K562 (cell line): ENCODE measurements around the gene DCAF10. TPM values are rescaled to one million over a fixed set of nuclear protein-coding genes. Genes with fewer than 3 reads are reported as not detected.

ENCODE experiments used
- ARID3A ChIP-seq: IDR thresholded peaks from 2 replicates; pipeline ENCODE4 v1.6.1; 2012; ENCODE audit warnings: low read depth, low read length, improper control_type of control experiment, borderline replicate concordance
- ATF2 ChIP-seq: sonication (generic); formaldehyde crosslinking; IDR thresholded peaks from 2 replicates; pipeline ENCODE4 v1.8.1; 2022; ENCODE audit warnings: missing genetic modification reagents
- BDP1 ChIP-seq: IDR thresholded peaks from 3 replicates; pipeline ENCODE4 v1.6.1; 2011; ENCODE audit not compliant: insufficient read length, insufficient read depth
- DNMT1 ChIP-seq: fragments of 450-650 bp; IDR thresholded peaks from 2 replicates; pipeline ENCODE4 v1.6.1; 2016; ENCODE audit warnings: antibody characterized with exemption, mild to moderate bottlenecking
- EWSR1 ChIP-seq: fragments of 450-650 bp; IDR thresholded peaks from 2 replicates; pipeline ENCODE4 v1.6.1; 2018; ENCODE audit warnings: borderline replicate concordance, mild to moderate bottlenecking, low read depth, moderate library complexity; ENCODE audit not compliant: partially characterized antibody
- GTF2E2 ChIP-seq: fragments of 200-800 bp; sonication (Bioruptor generic); IDR thresholded peaks from 2 replicates; pipeline ENCODE4 v1.6.1; 2016; ENCODE audit warnings: missing genetic modification characterization, missing compliant biosample characterization
- HIVEP1 ChIP-seq: fragments of 250-450 bp; sonication (Bioruptor Pico); IDR thresholded peaks from 2 replicates; pipeline ENCODE4 v1.4.0; 2020; ENCODE audit warnings: mild to moderate bottlenecking
- ID3 ChIP-seq, 2 experiments: fragments of 250-450 bp in 1 of 2; fragments of 450-650 bp in 1 of 2; sonication (Bioruptor Pico) in 1 of 2; IDR thresholded peaks; 2 replicates each; pipeline versions ENCODE4 v1.6.1 to v1.8.0; 2016 to 2021; ENCODE audit warnings: mild to moderate bottlenecking in 2 of 2, moderate library complexity in 2 of 2, missing compliant biosample characterization in 1 of 2, missing genetic modification characterization in 1 of 2
- IFI16 ChIP-seq: fragments of 250-450 bp; sonication (Bioruptor Pico); IDR thresholded peaks from 2 replicates; pipeline ENCODE4 v2.1.2; 2022; ENCODE audit warnings: mild to moderate bottlenecking, inconsistent platforms
- MXD1 ChIP-seq: fragments of 250-450 bp; sonication (Bioruptor Pico); IDR thresholded peaks from 2 replicates; pipeline ENCODE4 v1.8.0; 2021; ENCODE audit warnings: borderline replicate concordance, mild to moderate bottlenecking, moderate library complexity; ENCODE audit not compliant: poor library complexity, severe bottlenecking
- NR3C1 ChIP-seq: sonication (generic); formaldehyde crosslinking; IDR thresholded peaks from 2 replicates; pipeline ENCODE4 v1.8.1; 2022; ENCODE audit warnings: missing genetic modification reagents
- PCBP1 ChIP-seq: fragments of 200-400 bp; formaldehyde crosslinking; IDR thresholded peaks from 2 replicates; pipeline ENCODE4 v1.6.1; 2018; ENCODE audit warnings: mild to moderate bottlenecking, low read depth, low read length; ENCODE audit not compliant: poor library complexity, severe bottlenecking
- RNF2 ChIP-seq: sonication (generic); IDR thresholded peaks from 2 replicates; pipeline ENCODE4 v1.6.1; 2016
- TCF15 ChIP-seq: fragments of 250-450 bp; sonication (Bioruptor Pico); IDR thresholded peaks from 2 replicates; pipeline ENCODE4 v1.8.0; 2022; ENCODE audit warnings: moderate library complexity, mild to moderate bottlenecking, inconsistent platforms
- TEAD4 ChIP-seq, 2 experiments: sonication (generic) in 1 of 2; formaldehyde crosslinking in 1 of 2; IDR thresholded peaks; 2 replicates each; pipeline versions ENCODE4 v1.6.1 to v1.8.0; 2012 to 2022; ENCODE audit warnings: borderline replicate concordance in 1 of 2, inconsistent platforms in 1 of 2, low read length in 1 of 2, mild to moderate bottlenecking in 1 of 2, missing genetic modification reagents in 1 of 2
- WHSC1 ChIP-seq: IDR thresholded peaks from one replicate; pipeline ENCODE4 v1.6.1; 2012; ENCODE audit warnings: low read length, control low read depth, inconsistent platforms
- ZBTB33 ChIP-seq: sonication (generic); formaldehyde crosslinking; IDR thresholded peaks from 2 replicates; pipeline ENCODE4 v1.8.1; 2023; ENCODE audit warnings: mild to moderate bottlenecking, missing genetic modification reagents
- ZFP30 ChIP-seq: fragments of 250-450 bp; sonication (Bioruptor Pico); IDR thresholded peaks from 2 replicates; pipeline ENCODE4 v1.8.0; 2022; ENCODE audit warnings: moderate library complexity, mild to moderate bottlenecking, inconsistent platforms, borderline replicate concordance
- ZNF12 ChIP-seq: sonication (generic); formaldehyde crosslinking; IDR thresholded peaks from 2 replicates; pipeline ENCODE4 v1.4.0; 2020; ENCODE audit warnings: mild to moderate bottlenecking, missing genetic modification reagents
- ZNF589 ChIP-seq: fragments of 200-800 bp; sonication (Bioruptor generic); IDR thresholded peaks from 2 replicates; pipeline ENCODE4 v1.6.1; 2016; ENCODE audit warnings: low read depth, missing genetic modification characterization, missing compliant biosample characterization
- polyA plus RNA-seq, 8 experiments: library from polyadenylated mRNA; depleted of rRNA in 4 of 8; stranded (reverse) in 5 of 8; unstranded in 3 of 8; fragments of >200 nt; fragmentation: Nextera tagmentation in 2 of 8; fragmentation: Illumina TruSeq in 1 of 8; extraction: Ambion mirVana in 2 of 8; extraction: Trizol in 1 of 8; gene quantifications; 2 replicates each; pipeline versions ENCODE4 v1.2.1 to v1.2.3, GENCODE V29; 2011 to 2014; ENCODE audit warnings: inconsistent platforms in 1 of 8, missing spikeins in 1 of 8
- total RNA-seq, 7 experiments: library from RNA; depleted of rRNA in 6 of 7; stranded (reverse); fragments of >200 nt in 6 of 7; fragmentation: Illumina TruSeq in 2 of 7; extraction: Trizol in 2 of 7; gene quantifications; 2 replicates each; pipeline versions ENCODE4 v1.2.1 to v1.2.3, GENCODE V29; 2011 to 2021; ENCODE audit warnings: low replicate concordance in 1 of 7

The DCAF10 gene
- total and polyA plus RNA-seq, 9 of the 15 experiments (the other 6 are each of a cell fraction or from before 2014, with no cell fraction given): 6.8 to 40.1 (median 16.9) TPM

- 0 out of 2 replicates have a peak, but pooled peaks have one; percentile 53 for TF ChIP-seq ATF2 (CRISPR knock-in tag)
- TF ChIP-seq TCF15 (CRISPR knock-in tag): no peak
- no peak for TF ChIP-seq PCBP1
- peak; percentile 46 for TF ChIP-seq MXD1 (CRISPR knock-in tag)
- no peak; the same call in 1 of the 2 replicates for TF ChIP-seq ZNF12
- no peak for TF ChIP-seq EWSR1
- TF ChIP-seq TEAD4 (IDR thresholded peaks at IDR 0.05; ENCODE audit: low read length): peak; percentile 59
- TF ChIP-seq TEAD4 (CRISPR knock-in tag; IDR thresholded peaks at IDR 0.05; ENCODE audit: borderline replicate concordance): peak; percentile 12; the same call in 1 of the 2 replicates
- TF ChIP-seq NR3C1 (CRISPR knock-in tag): no peak; the same call in none of the 2 replicates
- TF ChIP-seq ZNF589: no peak
- peak; percentile 62; the same call in 1 of the 2 replicates for TF ChIP-seq ARID3A
- TF ChIP-seq HIVEP1: no peak
- TF ChIP-seq WHSC1: no peak
- 0 out of 2 replicates have a peak, but pooled peaks have one; percentile 62 for TF ChIP-seq IFI16 (CRISPR knock-in tag)
- no peak for TF ChIP-seq ZFP30 (CRISPR knock-in tag)
- TF ChIP-seq BDP1: no peak
- peak; percentile 65; the same call in 1 of the 2 replicates for TF ChIP-seq ZBTB33 (CRISPR knock-in tag)
- peak; percentile 87 for TF ChIP-seq GTF2E2
- no peak for TF ChIP-seq DNMT1
- peak; percentile 78; the same call in 1 of the 2 replicates for TF ChIP-seq RNF2
- no peak for TF ChIP-seq ID3 (CRISPR knock-in tag; IDR thresholded peaks at IDR 0.05)
- no peak; the same call in none of the 2 replicates for TF ChIP-seq ID3 (tag; IDR thresholded peaks at IDR 0.05)
Observed at GRCh38 chr9:37800631-37801286, at the start of gene DCAF10 (continued).
